ENCODE results near the gene ITGA2.

GRCh38 chr5:53017383-53017782 lies 28.2 kb downstream of the ITGA2 start:
- TF ChIP-seq EZH2 (IDR thresholded peaks at IDR 0.05; ENCODE audit: low read depth, low read length, severe bottlenecking) (no peak), SUZ12 (IDR thresholded peaks at IDR 0.05; ENCODE audit: low read length) (no peak), MAFK (IDR thresholded peaks at IDR 0.05; ENCODE audit: low read depth, low read length) (no peak)

All from H1 (cell line).